AG10803 (cell line): ENCODE results near the gene TDG.
A peak's percentile ranks its signal among the peaks of the same experiment; 100 is the strongest.

Experiments
- DNase-seq: peaks from one replicate; pipeline ENCODE4 v3.0.0; 2010; ENCODE audit warnings: low read depth
- H3K4me3 ChIP-seq: 2 replicates; pipeline ENCODE4 v1.5.1; 2011; ENCODE audit warnings: mild to moderate bottlenecking, low read length, control low read depth
- TF ChIP-seq, protein P1 (sequence below): conservative IDR thresholded peaks from 2 replicates; pipeline ENCODE4 v1.5.1; 2011; ENCODE audit warnings: mild to moderate bottlenecking, low read length, control low read depth, inconsistent platforms

Gene TDG

DNA sequence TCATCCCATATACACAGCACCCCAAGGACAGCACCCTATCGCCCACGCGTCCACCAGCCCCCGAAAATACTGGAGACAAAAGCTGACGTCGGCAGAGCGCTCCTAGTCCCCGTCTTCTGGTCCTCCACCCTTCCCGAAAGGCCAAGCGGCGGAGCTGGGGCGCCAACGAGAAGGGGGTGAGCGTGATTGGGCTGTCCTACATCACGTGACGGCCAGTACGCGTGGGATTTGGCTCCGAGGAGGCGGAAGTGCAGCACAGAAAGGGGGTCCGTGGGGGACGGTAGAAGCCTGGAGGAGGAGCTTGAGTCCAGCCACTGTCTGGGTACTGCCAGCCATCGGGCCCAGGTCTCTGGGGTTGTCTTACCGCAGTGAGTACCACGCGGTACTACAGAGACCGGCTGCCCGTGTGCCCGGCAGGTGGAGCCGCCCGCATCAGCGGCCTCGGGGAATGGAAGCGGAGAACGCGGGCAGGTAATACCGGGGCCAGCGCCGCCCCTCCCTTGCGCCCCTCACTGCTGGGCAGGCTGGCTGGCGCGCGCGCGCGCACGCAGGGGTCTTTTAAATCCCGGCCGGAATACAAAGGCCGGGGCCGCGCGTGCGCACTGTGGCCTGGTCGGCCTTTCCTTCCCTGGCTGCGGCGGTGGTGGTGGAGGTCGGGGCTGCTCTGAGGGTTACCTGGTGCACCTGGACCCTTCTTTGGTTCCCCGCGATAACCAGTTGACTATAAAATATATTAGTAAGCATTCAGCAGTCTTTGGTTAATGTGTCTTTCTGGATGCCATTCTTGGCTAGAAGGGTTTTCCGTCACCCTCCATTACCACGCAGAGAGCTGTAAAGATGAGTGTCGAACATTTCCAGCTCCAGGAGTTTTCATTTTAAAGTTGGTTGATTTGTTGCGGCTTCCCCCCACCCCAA is at the start of gene TDG:
Gene TDG, plus strand, starts transcription at position 283 of the 915 bp plus-strand sequence. Its CDS starts 166 bp downstream, at position 449.
- peak within 1 kb of the TSS; percentile 97 for H3K4me3 ChIP-seq
- TF ChIP-seq, protein P1, sequence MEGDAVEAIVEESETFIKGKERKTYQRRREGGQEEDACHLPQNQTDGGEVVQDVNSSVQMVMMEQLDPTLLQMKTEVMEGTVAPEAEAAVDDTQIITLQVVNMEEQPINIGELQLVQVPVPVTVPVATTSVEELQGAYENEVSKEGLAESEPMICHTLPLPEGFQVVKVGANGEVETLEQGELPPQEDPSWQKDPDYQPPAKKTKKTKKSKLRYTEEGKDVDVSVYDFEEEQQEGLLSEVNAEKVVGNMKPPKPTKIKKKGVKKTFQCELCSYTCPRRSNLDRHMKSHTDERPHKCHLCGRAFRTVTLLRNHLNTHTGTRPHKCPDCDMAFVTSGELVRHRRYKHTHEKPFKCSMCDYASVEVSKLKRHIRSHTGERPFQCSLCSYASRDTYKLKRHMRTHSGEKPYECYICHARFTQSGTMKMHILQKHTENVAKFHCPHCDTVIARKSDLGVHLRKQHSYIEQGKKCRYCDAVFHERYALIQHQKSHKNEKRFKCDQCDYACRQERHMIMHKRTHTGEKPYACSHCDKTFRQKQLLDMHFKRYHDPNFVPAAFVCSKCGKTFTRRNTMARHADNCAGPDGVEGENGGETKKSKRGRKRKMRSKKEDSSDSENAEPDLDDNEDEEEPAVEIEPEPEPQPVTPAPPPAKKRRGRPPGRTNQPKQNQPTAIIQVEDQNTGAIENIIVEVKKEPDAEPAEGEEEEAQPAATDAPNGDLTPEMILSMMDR, result no peak
- DNase-seq, result peak; percentile 98

- no peak overlapping the region for H3K4me3 ChIP-seq
- TF ChIP-seq, protein P1, result no peak
- no peak for DNase-seq
These were observed 47.8 kb upstream of the TDG start for GRCh38 chr12:103917873-103918272.

GRCh38 chr12:103924761-103925641 is 40.7 kb upstream of the TDG start:
- TF ChIP-seq, protein P1, result no peak
- H3K4me3 ChIP-seq, result no peak overlapping the region
- peak; percentile 70 for DNase-seq

DNA sequence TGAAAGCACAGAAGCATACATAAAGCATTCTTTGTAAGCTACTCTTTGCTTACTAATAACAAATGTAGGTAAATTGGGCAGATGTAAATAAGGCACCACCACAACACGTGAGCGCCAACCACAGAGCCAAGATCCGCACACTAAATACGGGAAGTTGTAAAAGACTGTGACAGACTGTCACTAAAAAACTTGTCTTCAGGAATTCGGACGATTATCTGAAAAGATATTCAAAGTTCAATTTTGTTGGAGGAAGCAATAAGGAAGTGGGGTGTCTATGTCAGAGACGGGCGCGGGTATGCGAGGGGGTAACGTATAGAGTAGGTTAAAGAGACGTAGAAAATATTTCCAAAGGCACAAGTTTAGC is 37.0 kb upstream of the TDG start:
- DNase-seq, result no peak
- peak overlapping the region; percentile 73 for H3K4me3 ChIP-seq
- TF ChIP-seq, protein P1, result no peak

DNA sequence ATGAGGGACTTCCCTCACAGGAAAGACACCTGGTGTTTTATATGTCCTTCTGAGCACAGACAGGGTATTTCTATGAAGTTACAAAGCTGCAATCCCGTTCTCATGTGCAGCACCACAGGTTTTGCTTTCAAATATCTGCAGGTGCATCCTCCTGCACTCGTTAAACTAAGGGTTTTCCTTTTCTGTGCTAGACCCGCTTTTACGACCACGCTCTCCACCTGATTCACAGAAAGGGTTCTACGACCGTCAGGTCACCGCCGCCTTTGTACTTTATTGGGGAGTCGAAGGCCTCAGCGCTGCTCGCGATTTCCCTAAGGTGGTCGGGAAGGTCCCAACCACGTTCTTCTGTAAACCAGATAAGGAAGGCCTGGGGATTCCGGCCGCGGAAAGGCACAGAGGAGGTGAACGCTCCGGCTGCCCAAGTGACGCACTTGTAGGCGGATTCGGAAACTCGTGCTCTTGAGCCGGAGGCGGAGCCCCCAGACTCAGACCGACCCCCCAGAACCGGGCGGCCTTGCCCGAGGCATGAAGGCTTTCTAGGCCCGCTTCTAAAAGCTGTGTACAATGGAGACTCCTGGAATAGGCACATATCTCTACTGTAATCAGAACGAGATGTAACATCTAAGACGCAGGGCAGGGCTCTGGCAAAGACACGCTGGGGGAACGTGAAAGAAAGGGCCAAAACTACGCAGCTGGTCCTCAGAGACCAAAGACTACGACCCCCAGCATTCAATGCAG is 36.5 kb upstream of the TDG start:
- H3K4me3 ChIP-seq, result peak overlapping the region; percentile 73
- TF ChIP-seq, protein P1, result no peak
- DNase-seq, result peak; percentile 92

DNA sequence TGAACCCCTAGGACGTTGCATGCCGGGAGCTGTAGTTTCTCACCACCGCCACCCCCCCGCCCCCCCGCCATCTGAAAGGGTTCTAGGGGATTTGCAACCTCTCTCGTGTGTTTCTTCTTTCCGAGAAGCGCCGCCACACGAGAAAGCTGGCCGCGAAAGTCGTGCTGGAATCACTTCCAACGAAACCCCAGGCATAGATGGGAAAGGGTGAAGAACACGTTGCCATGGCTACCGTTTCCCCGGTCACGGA is 36.0 kb upstream of the TDG start:
- TF ChIP-seq, protein P1, result no peak
- peak overlapping the region; percentile 73 for H3K4me3 ChIP-seq
- DNase-seq, result no peak
